Stimulated activated CD4-positive, alpha-beta T cell treated with anti-CD3 and anti-CD28 coated beads, Interleukin-4, amount 100 ng/mL, for 24 hours (primary cell): ENCODE measurements around the gene WIPF2.
"Not testable (repeated sequence)": the region's sequence is repeated elsewhere in the genome, so short reads cannot be mapped to it uniquely, and the experiment has no call there.

ENCODE experiments used
- DNase-seq: peaks from one replicate; pipeline ENCODE4 v3.0.0-alpha.2; 2020

The WIPF2 gene

GRCh38 chr17:40192961-40193360, 26.1 kb upstream of the WIPF2 start:
- no peak for DNase-seq

GRCh38 chr17:40194821-40195220, 24.3 kb upstream of the WIPF2 start:
- no peak for DNase-seq

GRCh38 chr17:40197550-40197949, 21.6 kb upstream of the WIPF2 start:
- no peak for DNase-seq

- DNase-seq, result peak; percentile 18
Measured at GRCh38 chr17:40197965-40198456, 21.1 kb upstream of the WIPF2 start.

GRCh38 chr17:40198576-40198975, 20.5 kb upstream of the WIPF2 start:
- no peak for DNase-seq

GRCh38 chr17:40203131-40203530, 16.0 kb upstream of the WIPF2 start:
- no peak for DNase-seq

GRCh38 chr17:40206193-40206592, 12.9 kb upstream of the WIPF2 start:
- not testable (repeated sequence) for DNase-seq

- no peak for DNase-seq
Measured at GRCh38 chr17:40209404-40210093, 9.6 kb upstream of the WIPF2 start.

GRCh38 chr17:40213914-40214313, 5.2 kb upstream of the WIPF2 start:
- DNase-seq, result not testable (repeated sequence)

GRCh38 chr17:40218006-40218739, 931 bp upstream of the WIPF2 start:
- no peak for DNase-seq

- peak; percentile 29 for DNase-seq
Measured at GRCh38 chr17:40219594-40220338, 662 bp downstream of the WIPF2 start.

GRCh38 chr17:40224718-40225550, 5.8 kb downstream of the WIPF2 start:
- no peak for DNase-seq

GRCh38 chr17:40229146-40229545, 10.0 kb downstream of the WIPF2 start:
- DNase-seq, result not testable (repeated sequence)

GRCh38 chr17:40230670-40231069, 11.6 kb downstream of the WIPF2 start:
- DNase-seq, result no peak

- DNase-seq, result not testable (repeated sequence)
Measured at GRCh38 chr17:40231928-40232327, 12.8 kb downstream of the WIPF2 start.

- DNase-seq, result no peak
Measured at GRCh38 chr17:40241252-40241834, 22.2 kb downstream of the WIPF2 start.

GRCh38 chr17:40242774-40243173, 23.7 kb downstream of the WIPF2 start:
- DNase-seq, result no peak

GRCh38 chr17:40243761-40244160, 24.7 kb downstream of the WIPF2 start:
- no peak for DNase-seq

- no peak for DNase-seq
Measured at GRCh38 chr17:40244255-40244654, 25.2 kb downstream of the WIPF2 start.

- no peak for DNase-seq
Measured at GRCh38 chr17:40247926-40248495, 28.9 kb downstream of the WIPF2 start.

GRCh38 chr17:40248507-40248906, 29.4 kb downstream of the WIPF2 start:
- DNase-seq, result no peak

GRCh38 chr17:40251576-40251975, 32.5 kb downstream of the WIPF2 start:
- no peak for DNase-seq
